Fibroblast of lung (primary cell): ENCODE measurements around the gene MKKS. TPM values are rescaled to one million over a fixed set of nuclear protein-coding genes. Genes with fewer than 3 reads are reported as not detected.
"Not testable (repeated sequence)": the region's sequence is repeated elsewhere in the genome, so short reads cannot be mapped to it uniquely, and the experiment has no call there.

Source experiments
- DNase-seq, 2 donors: peaks; one replicate each; pipeline versions ENCODE4 v3.0.0 to v3.0.0-alpha.2; 2010; ENCODE audit warnings: low read depth in 2 of 2
- H2AFZ ChIP-seq: 2 replicates; pipeline ENCODE4 v1.5.1; 2012; ENCODE audit warnings: low read length, control low read depth, inconsistent platforms
- H3K27ac ChIP-seq: 2 replicates; pipeline ENCODE4 v1.5.1; 2011; ENCODE audit warnings: low read length, control low read depth; ENCODE audit not compliant: insufficient read depth
- H3K27me3 ChIP-seq: 2 replicates; pipeline ENCODE4 v1.5.1; 2011; ENCODE audit warnings: mild to moderate bottlenecking, low read length; ENCODE audit not compliant: control insufficient read depth, insufficient read depth
- H3K36me3 ChIP-seq: 2 replicates; pipeline ENCODE4 v1.5.1; 2011; ENCODE audit warnings: low read length; ENCODE audit not compliant: control insufficient read depth, insufficient read depth
- H3K4me1 ChIP-seq: 2 replicates; pipeline ENCODE4 v1.5.1; 2011; ENCODE audit warnings: low read length; ENCODE audit not compliant: control insufficient read depth, insufficient read depth; ENCODE audit errors: extremely low read depth
- H3K4me2 ChIP-seq: 2 replicates; pipeline ENCODE4 v1.5.1; 2011; ENCODE audit warnings: low read length, control low read depth; ENCODE audit not compliant: insufficient read depth; ENCODE audit errors: extremely low read depth
- H3K4me3 ChIP-seq, 4 experiments: fragments of 200-600 bp in 1 of 4; sonication (generic) in 1 of 4; replicated peaks in 1 of 4; 2 replicates each; pipeline ENCODE4 v1.5.1; 2011 to 2016; ENCODE audit warnings: low read length in 4 of 4, low read depth in 3 of 4, mild to moderate bottlenecking in 3 of 4, control low read depth in 2 of 4, inconsistent platforms in 1 of 4, mixed read lengths in 1 of 4; ENCODE audit not compliant: insufficient read depth in 1 of 4; ENCODE audit errors: control extremely low read depth in 1 of 4
- H3K79me2 ChIP-seq: 2 replicates; pipeline ENCODE4 v1.5.1; 2012; ENCODE audit warnings: mild to moderate bottlenecking, low read length, inconsistent platforms; ENCODE audit not compliant: control insufficient read depth, insufficient read depth
- H3K9ac ChIP-seq: 2 replicates; pipeline ENCODE4 v1.5.1; 2011; ENCODE audit warnings: mild to moderate bottlenecking, low read length, control low read depth; ENCODE audit not compliant: insufficient read depth
- H3K9me3 ChIP-seq: 2 replicates; pipeline ENCODE4 v1.5.1; 2012; ENCODE audit warnings: low read depth, low read length; ENCODE audit not compliant: control insufficient read depth, insufficient read depth
- H4K20me1 ChIP-seq: 2 replicates; pipeline ENCODE4 v1.5.1; 2011; ENCODE audit warnings: low read length; ENCODE audit not compliant: control insufficient read depth, insufficient read depth; ENCODE audit errors: extremely low read depth
- CTCF ChIP-seq, 2 donors: IDR thresholded peaks in 1 of 2; conservative IDR thresholded peaks in 1 of 2; 1 replicate in 1 of 2; 2 replicates in 1 of 2; pipeline ENCODE4 v1.5.1; 2011 to 2012; ENCODE audit warnings: low read length in 2 of 2, control low read depth in 1 of 2, inconsistent platforms in 1 of 2, low read depth in 1 of 2, mild to moderate bottlenecking in 1 of 2
- EZH2 ChIP-seq: IDR thresholded peaks from 2 replicates; pipeline ENCODE4 v1.5.1; 2012; ENCODE audit warnings: low read length, control low read depth, mild to moderate bottlenecking; ENCODE audit errors: missing control alignments
- polyA plus RNA-seq, 2 donors: library from polyadenylated mRNA; depleted of rRNA in 1 of 2; stranded (reverse) in 1 of 2; unstranded in 1 of 2; fragments of >200 nt; gene quantifications; 2 replicates each; pipeline ENCODE4 v1.2.1, GENCODE V29; 2011 to 2012; ENCODE audit warnings: missing spikeins in 1 of 2
- total RNA-seq: library from RNA; depleted of rRNA; stranded (reverse); fragments of >200 nt; gene quantifications from 2 replicates; pipeline ENCODE4 v1.2.1, GENCODE V29; 2014

MKKS gene
- total and polyA plus RNA-seq, 2 donors (not counting 1 experiment from before 2014, with no cell fraction given), result 6.4 to 13.1 TPM

GRCh38 chr20:10398834-10399369, 35.1 kb downstream of the MKKS start:
- no peaks in the 10 kb centered on the region for H3K27me3 ChIP-seq
- H3K4me2 ChIP-seq, result no peak overlapping the region
- no peak overlapping the region for H3K4me3 ChIP-seq
- no peaks in the 10 kb centered on the region for H3K9me3 ChIP-seq
- no peaks in the 10 kb centered on the region for H3K4me1 ChIP-seq
- no peak for DNase-seq
- no peak overlapping the region for H3K27ac ChIP-seq
- no peak for TF ChIP-seq EZH2
- no peak for TF ChIP-seq CTCF (conservative IDR thresholded peaks at IDR 0.05 in 1 of 2, IDR thresholded peaks at IDR 0.05 in 1 of 2; ENCODE audit: low read depth in 1 of 2, low read length in 2 of 2)
- no peaks in the 10 kb centered on the region for H4K20me1 ChIP-seq
- no peaks in the 10 kb centered on the region for H3K79me2 ChIP-seq
- no peak overlapping the region for H2AFZ ChIP-seq
- no peak overlapping the region for H3K9ac ChIP-seq
- no peaks in the 10 kb centered on the region for H3K36me3 ChIP-seq

GRCh38 chr20:10394752-10395151, 39.3 kb downstream of the MKKS start:
- H3K4me2 ChIP-seq, H3K4me3 ChIP-seq, H3K27ac ChIP-seq, H3K9ac ChIP-seq, H3K36me3 ChIP-seq, H3K79me2 ChIP-seq, H4K20me1 ChIP-seq, H3K4me1 ChIP-seq, H3K27me3 ChIP-seq, H3K9me3 ChIP-seq, H2AFZ ChIP-seq, DNase-seq: not testable (repeated sequence)

GRCh38 chr20:10390709-10391108, 43.3 kb downstream of the MKKS start:
- H3K27me3 ChIP-seq, result no peaks in the 10 kb centered on the region
- DNase-seq, result no peak
- no peaks in the 10 kb centered on the region for H3K9me3 ChIP-seq
- H3K9ac ChIP-seq, result no peak overlapping the region
- no peaks in the 10 kb centered on the region for H4K20me1 ChIP-seq
- H3K79me2 ChIP-seq, result no peaks in the 10 kb centered on the region
- H3K4me1 ChIP-seq, result no peaks in the 10 kb centered on the region
- H3K4me3 ChIP-seq, result no peak overlapping the region
- no peak overlapping the region for H3K27ac ChIP-seq
- TF ChIP-seq EZH2 (no peak), CTCF (conservative IDR thresholded peaks at IDR 0.05 in 1 of 2, IDR thresholded peaks at IDR 0.05 in 1 of 2; ENCODE audit: low read depth in 1 of 2, low read length in 2 of 2) (no peak)
- no peak overlapping the region for H3K4me2 ChIP-seq
- H2AFZ ChIP-seq, result no peak overlapping the region
- no peaks in the 10 kb centered on the region for H3K36me3 ChIP-seq
